GM18907 (cell line): ENCODE data around the gene FYB2.

Experiments used
- ATAC-seq: cut with Tn5 transposase; IDR thresholded peaks from one replicate; pipeline ENCODE4 v1.9.1; 2021; ENCODE audit warnings: mild to moderate bottlenecking, moderate library complexity; ENCODE audit not compliant: unreplicated experiment

FYB2 gene

GRCh38 chr1:56834137-56834900, 15.1 kb upstream of the FYB2 start:
- ATAC-seq = no peak

- ATAC-seq = no peak
These were observed 13.9 kb upstream of the FYB2 start for GRCh38 chr1:56833088-56833487.

GRCh38 chr1:56831871-56832693, 12.9 kb upstream of the FYB2 start:
- peak; percentile 75 for ATAC-seq

GRCh38 chr1:56830052-56830451, 10.8 kb upstream of the FYB2 start:
- no peak for ATAC-seq

- ATAC-seq = no peak
These were observed 8.5 kb upstream of the FYB2 start for GRCh38 chr1:56827711-56828110.

- no peak for ATAC-seq
These were observed 6.2 kb upstream of the FYB2 start for GRCh38 chr1:56825436-56825835.

- ATAC-seq = no peak
These were observed 5.7 kb upstream of the FYB2 start for GRCh38 chr1:56824938-56825337.

GRCh38 chr1:56824271-56824670, 5.1 kb upstream of the FYB2 start:
- ATAC-seq = no peak

- no peak for ATAC-seq
These were observed 2.2 kb upstream of the FYB2 start for GRCh38 chr1:56821462-56821797.

- peak; percentile 77 for ATAC-seq
These were observed 1.7 kb upstream of the FYB2 start for GRCh38 chr1:56820755-56821461.

- ATAC-seq = no peak
These were observed 1.3 kb downstream of the FYB2 start for GRCh38 chr1:56817716-56818463.

GRCh38 chr1:56816909-56817308, 2.3 kb downstream of the FYB2 start:
- peak; percentile 63 for ATAC-seq

GRCh38 chr1:56816264-56816663, 2.9 kb downstream of the FYB2 start:
- ATAC-seq = no peak

GRCh38 chr1:56814205-56814604, 5.0 kb downstream of the FYB2 start:
- no peak for ATAC-seq

- no peak for ATAC-seq
These were observed 7.9 kb downstream of the FYB2 start for GRCh38 chr1:56811331-56811730.

- no peak for ATAC-seq
These were observed 10.8 kb downstream of the FYB2 start for GRCh38 chr1:56808410-56808809.

GRCh38 chr1:56806804-56807203, 12.4 kb downstream of the FYB2 start:
- no peak for ATAC-seq

- ATAC-seq = peak; percentile 68
These were observed 15.5 kb downstream of the FYB2 start for GRCh38 chr1:56803561-56804156.

GRCh38 chr1:56799605-56800400, 19.4 kb downstream of the FYB2 start:
- no peak for ATAC-seq

GRCh38 chr1:56798053-56798471, 21.1 kb downstream of the FYB2 start:
- ATAC-seq = no peak
